ENCODE measurements around the gene C1orf50. TPM values are rescaled to one million over a fixed set of nuclear protein-coding genes. Genes with fewer than 3 reads are reported as not detected.

C1orf50 gene
- total and polyA plus RNA-seq, 2 experiments from 2014 or later = 2.7 to 8.1 TPM

- Histone ChIP-seq H2AFZ (no peak overlapping the region), H3K9ac (no peak overlapping the region), H3F3A (ENCODE audit: insufficient read depth) (peaks cover 21% of the 10 kb centered on the region), H3K27me3 (replicated peaks; ENCODE audit: insufficient read depth) (no peaks in the 10 kb centered on the region), H3K4me3 (no peak overlapping the region), H3K4me2 (ENCODE audit: unreplicated experiment) (no peak overlapping the region), H4K20me1 (ENCODE audit: insufficient read depth) (no peaks in the 10 kb centered on the region; the same call in 1 of the 2 replicates), H3K9me2 (ENCODE audit: insufficient read depth) (no peaks in the 10 kb centered on the region), H3K27ac (no peak overlapping the region), H3K9me3 (ENCODE audit: low read depth) (no peaks in the 10 kb centered on the region), H3K36me3 (ENCODE audit: low read depth) (peaks cover 43% of the 10 kb centered on the region), H3K79me2 (ENCODE audit: insufficient read depth) (peaks cover 56% of the 10 kb centered on the region), H3K4me1 (ENCODE audit: insufficient read depth) (peaks cover 2% of the 10 kb centered on the region; the same call in 1 of the 2 replicates)
- no peak for DNase-seq
- in situ Hi-C loops (cut with MboI) = no loop called here
- WGBS, 2 experiments (ENCODE audit: low coverage in 1 of 2, low lambda C conversion rate in 2 of 2, missing lambda C conversion rate in 2 of 2) = 93 to 94% methylated on average over 3 of the region's 3 CpGs
- no peak for TF ChIP-seq EZH2 (IDR thresholded peaks at IDR 0.05; ENCODE audit: insufficient read depth, poor library complexity, severe bottlenecking)
- no peak for TF ChIP-seq EZH2phosphoT487 (IDR thresholded peaks at IDR 0.05; ENCODE audit: insufficient read depth, low read depth)
Observed at GRCh38 chr1:42758641-42759040, 8.4 kb upstream of the C1orf50 start.

GRCh38 chr1:42759114-42759513 is 7.9 kb upstream of the C1orf50 start:
- in situ Hi-C loops (cut with MboI) = no loop called here
- Histone ChIP-seq H3K27ac (no peak overlapping the region), H3K9ac (no peak overlapping the region), H3K4me2 (ENCODE audit: unreplicated experiment) (no peak overlapping the region), H2AFZ (no peak overlapping the region), H3K79me2 (ENCODE audit: insufficient read depth) (peaks cover 60% of the 10 kb centered on the region), H3K9me3 (ENCODE audit: low read depth) (no peaks in the 10 kb centered on the region), H3K27me3 (replicated peaks; ENCODE audit: insufficient read depth) (no peaks in the 10 kb centered on the region), H3F3A (ENCODE audit: insufficient read depth) (peaks cover 21% of the 10 kb centered on the region), H3K36me3 (ENCODE audit: low read depth) (peaks cover 43% of the 10 kb centered on the region), H4K20me1 (ENCODE audit: insufficient read depth) (no peaks in the 10 kb centered on the region; the same call in 1 of the 2 replicates), H3K9me2 (ENCODE audit: insufficient read depth) (no peaks in the 10 kb centered on the region), H3K4me1 (ENCODE audit: insufficient read depth) (peaks cover 5% of the 10 kb centered on the region), H3K4me3 (no peak overlapping the region)
- 70 to 73% methylated on average over 9 of the region's 9 CpGs for WGBS, 2 experiments (ENCODE audit: low coverage in 1 of 2, low lambda C conversion rate in 2 of 2, missing lambda C conversion rate in 2 of 2)
- no peak for DNase-seq
- TF ChIP-seq EZH2phosphoT487 (IDR thresholded peaks at IDR 0.05; ENCODE audit: insufficient read depth, low read depth) = no peak
- no peak for TF ChIP-seq EZH2 (IDR thresholded peaks at IDR 0.05; ENCODE audit: insufficient read depth, poor library complexity, severe bottlenecking)

- TF ChIP-seq EZH2phosphoT487 (IDR thresholded peaks at IDR 0.05; ENCODE audit: insufficient read depth, low read depth) = no peak
- TF ChIP-seq EZH2 (IDR thresholded peaks at IDR 0.05; ENCODE audit: insufficient read depth, poor library complexity, severe bottlenecking) = no peak
- Histone ChIP-seq H4K20me1 (ENCODE audit: insufficient read depth) (no peaks in the 10 kb centered on the region; the same call in 1 of the 2 replicates), H3K4me3 (no peak overlapping the region)
Observed at GRCh38 chr1:42761567-42761966, 5.5 kb upstream of the C1orf50 start.

GRCh38 chr1:42762269-42762668 is 4.8 kb upstream of the C1orf50 start:
- Histone ChIP-seq H3K27ac (no peak overlapping the region), H4K20me1 (ENCODE audit: insufficient read depth) (no peaks in the 10 kb centered on the region; the same call in 1 of the 2 replicates), H3K4me3 (no peak overlapping the region), H3K9me3 (ENCODE audit: low read depth) (no peaks in the 10 kb centered on the region), H2AFZ (no peak overlapping the region), H3K27me3 (replicated peaks; ENCODE audit: insufficient read depth) (no peaks in the 10 kb centered on the region), H3F3A (ENCODE audit: insufficient read depth) (peaks cover 26% of the 10 kb centered on the region), H3K4me1 (ENCODE audit: insufficient read depth) (peaks cover 13% of the 10 kb centered on the region), H3K9me2 (ENCODE audit: insufficient read depth) (no peaks in the 10 kb centered on the region), H3K9ac (no peak overlapping the region), H3K79me2 (ENCODE audit: insufficient read depth) (peaks cover 81% of the 10 kb centered on the region), H3K36me3 (ENCODE audit: low read depth) (peaks cover 22% of the 10 kb centered on the region), H3K4me2 (ENCODE audit: unreplicated experiment) (no peak overlapping the region)
- in situ Hi-C loops (cut with MboI) = no loop called here
- DNase-seq = no peak
- WGBS, 2 experiments (ENCODE audit: low coverage in 1 of 2, low lambda C conversion rate in 2 of 2, missing lambda C conversion rate in 2 of 2) = 81 to 82% methylated on average over 5 of the region's 5 CpGs
- TF ChIP-seq EZH2phosphoT487 (IDR thresholded peaks at IDR 0.05; ENCODE audit: insufficient read depth, low read depth) (no peak), EZH2 (IDR thresholded peaks at IDR 0.05; ENCODE audit: insufficient read depth, poor library complexity, severe bottlenecking) (no peak)

More at GRCh38 chr1:42761567-42761966, 5.5 kb upstream of the C1orf50 start:
- Histone ChIP-seq H2AFZ (no peak overlapping the region), H3K4me2 (ENCODE audit: unreplicated experiment) (no peak overlapping the region), H3K4me1 (ENCODE audit: insufficient read depth) (peaks cover 13% of the 10 kb centered on the region), H3K9me2 (ENCODE audit: insufficient read depth) (no peaks in the 10 kb centered on the region), H3K79me2 (ENCODE audit: insufficient read depth) (peaks cover 80% of the 10 kb centered on the region), H3K27me3 (replicated peaks; ENCODE audit: insufficient read depth) (no peaks in the 10 kb centered on the region), H3K36me3 (ENCODE audit: low read depth) (peaks cover 25% of the 10 kb centered on the region), H3K27ac (no peak overlapping the region), H3F3A (ENCODE audit: insufficient read depth) (peaks cover 29% of the 10 kb centered on the region), H3K9me3 (ENCODE audit: low read depth) (no peaks in the 10 kb centered on the region), H3K9ac (no peak overlapping the region)
- in situ Hi-C loops (cut with MboI) = no loop called here
- WGBS, 2 experiments (ENCODE audit: low coverage in 1 of 2, low lambda C conversion rate in 2 of 2, missing lambda C conversion rate in 2 of 2) = 93 to 98% methylated on average over 4 of the region's 4 CpGs
- no peak for DNase-seq
